Sciatic nerve (tissue), 2 donors: Measurements from ENCODE around the gene GLCCI1. TPM values are rescaled to one million over a fixed set of nuclear protein-coding genes. Genes with fewer than 3 reads are reported as not detected.

Experiments
- ATAC-seq: fragments of 200-7000 bp; cut with Tn5 transposase; one replicate; pipeline ENCODE4 v1.9.1; 2020; ENCODE audit warnings: mild to moderate bottlenecking, moderate library complexity
- DNase-seq: peaks from one replicate; pipeline ENCODE4 v3.0.0-alpha.2; 2020; ENCODE audit warnings: low spot score
- intact Hi-C: fragments of 100-400 bp; cut with DNase I; formaldehyde crosslinking; loops from one replicate; pipeline ENCODE4 v1.14.2; 2022
- total RNA-seq: library from RNA; stranded (reverse); fragmentation: NEBNext Ultra II Directional; extraction: Animal tissue kit (Norgen Biotek cat#: 25700); gene quantifications from one replicate; pipeline ENCODE4 v1.2.1, GENCODE V29; 2021
- donor health status: DM: no; HTN: no; CAD: no.
- donor health status: DM: no; HTN: no; CAD: no.

The GLCCI1 gene
- total RNA-seq: 23.5 TPM

DNA sequence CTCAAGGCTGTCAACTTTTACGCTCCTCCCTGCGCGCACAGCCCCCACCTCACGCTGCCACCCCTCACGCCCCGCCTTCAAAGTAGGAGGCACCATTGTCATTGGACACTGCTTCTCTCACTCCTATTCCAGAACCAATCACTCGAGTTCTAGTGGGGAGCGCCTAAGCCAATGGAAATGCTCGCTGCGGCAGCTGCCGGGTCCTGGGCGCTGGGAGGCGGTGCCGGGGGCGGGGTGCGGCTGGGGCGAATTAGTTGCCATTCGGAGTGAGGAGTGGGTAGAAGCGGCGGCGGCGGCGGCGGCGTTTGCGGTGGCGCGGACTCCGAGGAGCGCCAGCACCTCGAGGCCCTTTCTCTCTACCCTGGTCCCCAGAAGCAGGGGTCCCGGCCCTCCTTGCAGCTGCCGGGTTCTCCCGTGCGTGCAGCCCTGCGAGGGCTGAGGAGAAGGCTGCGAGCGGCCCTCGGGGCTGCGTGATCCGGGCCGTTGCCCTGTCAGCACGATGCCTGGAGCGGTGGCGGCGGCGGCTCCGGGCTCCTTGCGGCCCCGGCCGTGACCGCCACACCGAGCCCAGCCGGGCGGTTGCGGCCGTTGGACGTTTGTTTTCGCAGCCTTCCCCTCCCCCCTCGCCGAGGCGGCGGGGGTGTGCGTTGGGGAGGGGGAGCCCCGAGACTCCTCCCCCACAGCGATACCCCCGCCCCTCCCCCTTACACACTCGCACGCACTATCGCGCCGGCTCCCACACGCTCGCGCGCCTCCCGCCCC lies at the start of gene GLCCI1:
TSS of gene GLCCI1 (plus strand) at position 253 of the 762 bp plus-strand sequence. CDS start 555 bp downstream, outside the sequence.
- intact Hi-C loops: no loop called here
- peak; percentile 99 for ATAC-seq
- peak; percentile 97 for DNase-seq

GRCh38 chr7:7919449-7919945 lies 49.1 kb upstream of the GLCCI1 start:
- no peak for ATAC-seq
- DNase-seq: no peak
- intact Hi-C loops: no loop called here

DNA sequence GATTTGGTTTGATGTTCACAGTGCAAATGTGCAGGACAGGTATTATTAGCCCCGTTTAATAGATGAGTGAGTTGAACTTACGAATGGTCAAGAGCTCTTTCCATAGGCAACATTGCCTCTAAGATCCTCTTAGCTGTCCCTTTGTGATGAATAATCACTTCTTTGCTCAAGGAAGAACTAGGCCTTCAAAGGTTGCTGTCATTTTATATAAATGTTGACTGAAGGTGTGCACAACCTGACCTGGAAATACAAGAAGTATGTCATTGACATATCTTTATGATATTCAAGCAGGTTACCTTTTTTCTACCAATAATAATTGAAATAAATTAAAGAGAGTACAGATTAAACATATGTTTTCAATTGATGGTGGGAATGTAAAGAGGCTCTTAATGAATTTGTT lies 48.5 kb upstream of the GLCCI1 start:
- no peak for ATAC-seq
- intact Hi-C loops: no loop called here
- DNase-seq: no peak

GRCh38 chr7:7920481-7920880 lies 48.1 kb upstream of the GLCCI1 start:
- intact Hi-C loops: no loop called here
- ATAC-seq: no peak

DNA sequence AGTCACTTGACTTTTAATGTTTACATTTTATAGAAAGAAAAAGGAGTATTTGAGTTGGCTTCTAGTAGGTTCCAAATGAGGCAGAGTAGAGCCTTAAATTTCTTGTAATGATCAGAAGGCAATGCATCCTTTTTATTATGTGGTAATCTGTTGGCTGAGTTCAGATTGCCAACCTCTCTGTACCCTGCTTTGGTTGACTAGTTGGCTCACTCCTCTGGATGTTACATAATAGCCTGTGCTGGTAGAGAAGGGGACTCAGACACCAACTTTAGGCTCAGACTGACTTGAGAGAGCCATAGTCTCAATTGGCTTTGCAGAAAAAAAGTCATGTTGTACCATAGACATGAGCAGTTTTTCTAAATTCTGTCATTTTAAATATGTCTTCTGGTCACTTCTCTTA lies 46.8 kb upstream of the GLCCI1 start:
- DNase-seq (no peak), ATAC-seq (no peak)
- intact Hi-C loops: no loop called here

More at GRCh38 chr7:7920481-7920880, 48.1 kb upstream of the GLCCI1 start:
- DNase-seq: no peak

- intact Hi-C loops: no loop called here
- no peak for DNase-seq
- ATAC-seq: no peak
Measured at GRCh38 chr7:7922684-7923385, 45.8 kb upstream of the GLCCI1 start.

DNA sequence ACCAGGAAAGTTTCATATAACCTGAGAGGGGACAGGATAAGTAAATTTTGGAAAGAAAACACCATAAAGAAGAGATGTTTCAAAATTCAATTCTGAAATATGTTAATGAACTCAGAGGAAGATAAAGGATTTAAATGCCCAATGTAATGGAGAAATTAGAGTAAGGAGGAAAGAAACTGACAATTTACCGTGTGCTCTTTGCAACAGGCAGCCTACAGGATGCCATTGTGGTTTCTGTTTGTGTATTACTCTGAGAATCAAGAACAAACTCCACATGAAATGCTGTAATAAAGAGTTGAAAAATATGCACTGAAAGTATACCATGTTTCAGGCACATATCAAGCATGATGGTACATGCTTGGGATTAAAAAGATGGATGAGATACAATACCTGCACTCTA lies 44.8 kb upstream of the GLCCI1 start:
- DNase-seq: no peak
- ATAC-seq: no peak
- intact Hi-C loops: no loop called here

DNA sequence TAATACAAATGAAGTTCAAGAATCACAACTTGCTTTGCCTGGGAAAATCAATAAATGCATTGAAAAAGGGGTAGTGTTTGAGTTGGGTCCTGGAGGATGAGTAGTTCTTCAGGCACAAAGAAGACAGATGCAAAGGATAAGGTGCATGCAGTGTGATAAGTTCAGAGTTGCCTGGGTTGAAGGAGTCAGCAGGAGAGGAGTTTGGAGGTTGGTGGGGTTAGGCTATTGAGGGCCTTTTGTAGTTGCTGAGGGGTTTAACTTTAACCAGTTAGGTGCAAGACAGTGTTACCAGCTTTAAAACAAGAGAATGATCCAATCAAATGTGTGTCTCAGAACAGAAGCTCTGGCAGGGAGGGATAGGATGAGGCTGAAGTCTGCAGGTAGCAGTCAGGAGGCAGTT lies 44.3 kb upstream of the GLCCI1 start:
- no peak for ATAC-seq
- DNase-seq: no peak
- intact Hi-C loops: no loop called here

DNA sequence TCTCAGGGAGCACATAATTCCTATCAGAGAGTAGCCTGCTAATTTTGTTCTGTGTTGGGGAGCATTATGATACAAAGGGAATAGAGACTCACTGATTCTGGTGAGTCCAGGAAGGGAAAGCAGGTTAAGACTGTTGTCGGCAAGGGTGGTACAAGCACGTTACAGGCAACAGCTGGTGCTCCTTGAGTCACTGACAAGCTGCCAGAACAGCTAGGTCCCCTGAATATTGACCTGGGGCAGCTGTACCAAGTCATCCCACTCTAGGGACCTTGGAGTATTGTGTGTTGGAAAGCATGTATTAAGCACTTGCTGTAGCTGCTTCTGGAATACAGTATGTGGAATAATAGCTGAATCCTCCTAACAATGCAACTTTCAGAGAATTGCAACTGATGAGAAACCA lies 37.0 kb upstream of the GLCCI1 start:
- ATAC-seq: no peak
- DNase-seq: no peak
- intact Hi-C loops: no loop called here

DNA sequence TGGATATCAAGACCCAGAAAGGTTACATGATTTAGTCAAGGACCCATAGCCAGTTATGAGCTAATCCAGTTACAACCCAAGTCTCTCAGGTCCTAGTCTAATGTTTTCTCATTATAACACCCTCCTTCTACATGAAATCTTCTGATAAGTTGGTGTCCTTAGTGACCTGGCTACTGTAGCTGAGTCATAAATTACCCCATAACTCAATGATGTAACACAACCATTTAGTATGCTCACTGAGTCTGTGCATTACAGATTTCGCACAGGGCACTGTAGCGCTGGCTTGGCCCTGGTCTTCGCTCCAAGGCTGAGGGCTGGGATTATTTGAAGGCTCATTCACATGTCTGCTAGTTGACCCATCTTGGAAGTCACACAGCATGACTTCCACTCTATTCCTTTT lies 36.0 kb upstream of the GLCCI1 start:
- ATAC-seq: no peak
- DNase-seq: no peak
- intact Hi-C loops: no loop called here

DNA sequence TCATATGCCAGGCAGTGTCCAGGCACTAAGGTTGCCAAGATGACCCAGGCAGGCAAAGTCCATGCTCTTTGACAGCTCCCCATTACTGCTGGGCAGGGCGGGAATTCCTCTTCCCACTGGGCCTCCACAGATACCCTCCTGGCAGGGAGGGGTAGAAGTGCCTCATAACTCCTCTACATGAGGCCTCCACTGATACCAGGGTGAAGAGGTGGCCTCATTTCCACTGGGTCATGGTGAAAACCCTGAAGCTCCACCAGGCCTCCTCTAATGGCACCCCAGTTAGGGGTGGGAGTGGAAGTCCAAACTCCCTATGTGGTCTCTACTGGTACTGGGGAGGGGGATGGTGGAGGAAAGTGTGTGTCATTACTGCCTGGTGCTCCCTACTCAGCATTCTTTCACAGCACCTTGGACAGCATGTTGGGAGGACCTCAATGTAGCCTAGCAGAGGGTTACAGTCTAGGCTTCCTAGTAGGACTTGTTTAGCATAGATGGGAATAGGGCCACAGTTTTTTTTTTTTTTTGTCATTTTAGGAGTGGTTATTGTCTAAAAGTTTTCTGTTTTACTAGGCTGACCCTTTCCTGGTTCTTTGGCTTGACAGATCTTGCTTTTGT lies 34.6 kb upstream of the GLCCI1 start:
- intact Hi-C loops: no loop called here
- ATAC-seq: no peak
- DNase-seq: no peak

DNA sequence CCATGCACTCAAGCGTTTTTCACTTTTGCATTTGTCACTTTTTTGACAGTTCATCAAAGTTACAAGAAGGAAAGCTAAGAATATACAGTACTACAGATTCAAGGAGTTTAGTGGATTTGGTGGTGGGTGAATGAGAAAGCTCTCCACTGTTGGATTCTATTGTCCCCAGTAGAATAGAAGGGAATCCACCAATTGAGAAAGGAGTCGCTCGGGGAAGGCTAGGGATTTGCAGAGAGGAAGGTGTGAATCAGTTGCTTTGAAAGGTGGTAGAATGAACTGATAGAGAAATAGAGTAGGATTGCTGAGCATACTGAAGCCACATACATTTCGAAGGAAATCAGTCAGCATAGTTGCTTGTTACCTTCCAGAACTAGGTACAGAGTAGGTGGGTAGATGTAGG lies 33.7 kb upstream of the GLCCI1 start:
- ATAC-seq (no peak), DNase-seq (no peak)
- intact Hi-C loops: no loop called here

DNA sequence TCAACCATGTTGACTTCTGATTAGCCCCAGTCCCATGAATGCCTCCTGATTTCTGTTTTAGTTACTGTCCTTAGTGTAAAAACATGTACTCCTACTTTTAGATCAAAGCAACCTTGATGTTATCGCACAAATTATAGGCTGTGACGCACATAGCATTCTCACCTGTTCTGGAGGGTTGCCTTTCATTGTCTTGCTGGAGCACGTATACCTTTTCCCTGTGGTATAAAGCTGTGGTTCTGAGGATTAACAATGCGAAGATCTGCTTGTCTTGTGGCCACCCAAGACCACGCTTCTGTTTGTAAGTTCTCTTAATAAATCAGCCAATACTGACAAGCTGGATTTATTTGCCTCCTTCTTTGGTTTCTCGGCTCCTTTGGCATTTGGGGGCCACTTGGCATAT lies 30.1 kb upstream of the GLCCI1 start:
- no peak for ATAC-seq
- DNase-seq: no peak
- intact Hi-C loops: no loop called here

DNA sequence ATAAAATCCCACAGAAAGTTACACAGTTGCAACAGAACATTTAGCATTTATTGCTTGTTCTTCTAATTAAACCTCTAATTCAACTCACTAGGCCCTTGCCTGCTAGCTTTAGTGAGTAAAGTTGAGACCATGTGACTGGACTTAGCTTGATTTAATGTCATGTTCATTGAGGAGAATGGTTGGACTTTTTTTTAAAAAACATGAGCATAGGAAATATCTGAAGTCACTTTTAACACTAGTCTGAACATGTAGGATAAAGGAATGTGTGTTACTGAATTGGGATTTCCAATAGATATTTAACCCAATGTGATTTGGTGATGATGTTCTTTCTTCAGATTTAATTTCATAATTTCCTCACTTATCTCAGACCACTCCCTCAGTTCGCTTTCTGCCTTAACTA lies 24.6 kb upstream of the GLCCI1 start:
- no peak for DNase-seq
- ATAC-seq: no peak
- intact Hi-C loops: no loop called here

DNA sequence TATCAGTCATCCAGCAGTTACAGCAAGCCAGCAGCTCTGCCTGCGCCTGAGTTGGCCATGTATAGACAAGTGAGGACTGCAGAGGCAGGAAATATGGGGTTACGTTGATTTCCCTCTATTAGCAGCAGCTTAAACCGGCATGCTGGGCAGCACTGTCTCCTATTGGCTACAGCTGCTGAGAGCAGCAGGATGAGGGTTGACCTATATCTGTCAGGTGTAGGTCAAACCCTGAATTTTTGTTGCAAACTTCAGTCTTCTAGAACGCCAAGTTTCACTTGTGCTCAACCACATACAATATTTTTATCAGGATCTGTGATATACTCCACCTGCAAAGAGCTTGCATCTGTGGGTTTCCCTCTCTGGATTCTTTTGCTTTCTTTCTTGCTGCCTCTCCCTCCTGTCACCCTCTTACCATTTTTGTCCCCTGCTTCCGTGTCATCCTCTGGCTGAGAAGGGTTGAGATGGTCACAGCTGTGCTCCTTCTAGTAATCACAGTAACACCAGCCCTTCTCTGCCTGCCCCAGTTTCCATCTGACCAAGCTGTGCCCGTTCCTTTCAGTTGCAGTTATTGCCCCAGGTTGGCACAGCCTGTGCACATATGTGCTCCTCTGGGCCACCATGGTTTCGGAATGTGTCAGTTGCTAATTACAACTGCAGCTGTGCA lies 23.8 kb upstream of the GLCCI1 start:
- DNase-seq (no peak), ATAC-seq (no peak)
- intact Hi-C loops: no loop called here

DNA sequence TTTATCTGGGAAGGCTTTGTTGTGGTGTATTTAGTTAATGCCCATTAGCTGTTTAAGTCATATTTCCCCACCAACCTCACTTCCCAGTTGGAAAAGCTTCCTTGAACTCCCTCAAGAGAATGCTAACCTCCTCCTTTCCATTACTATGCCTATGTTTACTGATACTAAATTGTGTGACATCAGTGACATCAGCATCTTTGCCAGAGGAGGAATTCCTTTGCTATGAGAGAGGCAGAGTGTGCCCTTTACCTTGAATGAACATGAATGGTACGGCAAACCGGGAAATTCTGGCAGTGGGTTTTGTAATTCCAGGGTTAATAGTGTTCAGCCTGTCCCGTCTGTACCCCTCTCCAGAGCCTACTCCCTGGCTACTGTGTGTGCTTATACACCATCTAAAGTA lies 22.1 kb upstream of the GLCCI1 start:
- intact Hi-C loops: no loop called here
- DNase-seq (no peak), ATAC-seq (no peak)

GRCh38 chr7:7948232-7948631 lies 20.4 kb upstream of the GLCCI1 start:
- intact Hi-C loops: no loop called here
- ATAC-seq (no peak), DNase-seq (no peak)

DNA sequence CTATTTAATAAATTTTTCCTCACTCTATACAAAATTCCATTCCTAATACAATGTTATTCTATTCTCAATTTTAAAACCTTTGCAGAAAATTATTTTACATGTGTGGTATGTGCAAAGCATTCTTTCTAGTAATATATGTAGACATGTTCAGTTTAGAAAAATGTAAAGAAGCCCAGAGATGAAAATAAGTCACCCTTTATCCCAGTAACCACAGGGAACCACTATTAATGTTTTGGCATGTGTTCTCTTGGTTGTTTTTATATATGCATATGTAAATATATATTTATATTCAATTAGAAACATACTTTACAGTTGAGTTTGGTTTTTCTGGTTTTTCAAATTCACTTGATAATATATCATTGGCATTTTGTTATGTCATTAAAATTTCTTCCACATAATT lies 14.8 kb upstream of the GLCCI1 start:
- DNase-seq (no peak), ATAC-seq (no peak)
- intact Hi-C loops: no loop called here

- no peak for ATAC-seq
- intact Hi-C loops: no loop called here
- no peak for DNase-seq
Measured at GRCh38 chr7:7956531-7957128, 12.0 kb upstream of the GLCCI1 start.
